ENCODE data around the gene MAGEB10.
"Not testable (repeated sequence)": the region's sequence is repeated elsewhere in the genome, so short reads cannot be mapped to it uniquely, and the experiment has no call there.

Gene MAGEB10

GRCh38 chrX:27807690-27808089, at the start of gene MAGEB10:
Gene MAGEB10 (plus strand): TSS chrX:27807990. CDS start chrX:27821307, 13,317 bp downstream.
- DNase-seq, result no peak

DNA sequence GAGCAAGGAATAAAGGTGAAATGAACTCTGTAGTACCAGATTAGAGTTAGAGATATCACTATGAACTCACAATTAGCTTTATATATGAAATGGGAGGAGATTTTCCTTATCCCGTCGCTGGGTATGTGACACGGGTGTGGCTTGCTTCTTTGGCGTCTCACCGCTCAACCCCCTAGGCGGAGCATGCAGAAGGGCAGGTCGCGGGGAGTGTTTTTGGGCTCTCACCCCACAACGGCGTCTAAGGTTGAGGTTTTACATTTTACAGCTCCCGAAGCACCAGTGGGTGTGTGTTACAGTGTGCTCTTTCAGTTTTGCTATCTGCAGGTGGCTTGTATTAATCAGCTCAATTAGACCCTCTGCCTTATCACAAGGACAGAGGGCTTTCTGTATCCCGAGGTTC, 42.1 kb upstream of the MAGEB10 start:
- no peak for DNase-seq

- DNase-seq, result no peak
These were observed 40.4 kb upstream of the MAGEB10 start for GRCh38 chrX:27767387-27767786.

DNA sequence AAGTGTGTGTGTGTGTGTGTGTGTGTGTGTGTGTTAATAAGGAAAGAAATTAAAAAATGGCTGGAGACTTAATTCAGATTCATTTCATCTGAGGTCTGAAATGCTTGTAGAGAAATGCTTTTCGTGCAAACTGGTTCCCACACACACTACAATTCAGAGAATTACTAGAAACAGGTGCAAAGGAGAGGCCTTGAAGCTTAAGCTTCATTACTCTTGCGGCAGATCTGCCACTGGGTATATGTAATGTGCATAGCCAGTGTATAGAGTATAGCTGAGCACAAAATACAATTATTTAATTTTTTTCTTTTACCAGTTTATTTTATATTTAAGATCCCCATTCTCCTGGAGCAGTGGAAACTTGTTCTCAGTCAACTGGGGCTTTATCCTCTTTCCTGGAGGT, 31.8 kb upstream of the MAGEB10 start:
- DNase-seq, result no peak

DNA sequence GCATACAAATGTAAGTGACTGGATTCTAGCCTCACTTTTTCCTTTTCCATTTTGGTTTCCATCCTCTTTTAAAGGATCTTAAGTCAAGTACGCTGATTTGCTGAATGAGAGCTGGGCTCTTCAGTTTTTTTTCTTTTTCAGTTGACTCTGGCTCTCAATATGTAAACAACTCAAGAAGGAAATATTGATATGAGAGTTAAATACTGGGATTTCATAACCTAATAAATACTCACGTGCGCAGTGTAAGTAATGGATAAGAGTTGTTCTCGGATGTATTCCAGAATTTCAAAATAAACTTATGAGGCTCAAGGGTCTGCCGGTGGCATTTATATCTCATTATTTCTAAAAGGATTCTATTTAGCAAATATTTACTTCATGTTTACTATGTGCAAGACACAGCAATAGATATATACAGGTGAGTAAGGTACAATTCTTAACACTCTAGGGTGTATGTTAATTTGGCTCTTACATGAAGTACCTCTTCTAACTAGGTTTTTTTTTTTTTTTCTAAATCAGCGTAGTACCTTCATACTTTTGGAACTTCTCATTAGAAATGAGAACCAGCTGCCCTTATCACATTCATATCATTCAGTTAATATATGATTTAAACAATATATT, 11.0 kb upstream of the MAGEB10 start:
- no peak for DNase-seq

DNA sequence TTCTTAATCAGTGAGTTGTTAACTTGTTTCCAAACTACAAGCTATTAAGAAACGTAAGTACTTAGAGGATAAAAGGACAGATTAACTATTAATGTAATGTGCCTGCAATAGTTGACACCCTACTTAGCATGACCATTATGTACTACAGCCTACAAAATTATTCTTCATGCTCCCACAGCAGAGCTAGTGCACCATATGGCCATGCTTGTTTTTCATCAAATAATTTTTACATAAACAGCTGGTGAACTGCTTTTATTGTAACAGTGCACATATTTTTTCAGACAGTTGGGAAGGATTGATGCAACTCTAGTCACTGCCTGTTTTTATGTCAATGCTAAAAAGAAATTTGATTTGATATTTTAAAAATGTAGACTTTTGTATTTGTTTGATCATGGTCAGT, 10.2 kb upstream of the MAGEB10 start:
- DNase-seq, result no peak

DNA sequence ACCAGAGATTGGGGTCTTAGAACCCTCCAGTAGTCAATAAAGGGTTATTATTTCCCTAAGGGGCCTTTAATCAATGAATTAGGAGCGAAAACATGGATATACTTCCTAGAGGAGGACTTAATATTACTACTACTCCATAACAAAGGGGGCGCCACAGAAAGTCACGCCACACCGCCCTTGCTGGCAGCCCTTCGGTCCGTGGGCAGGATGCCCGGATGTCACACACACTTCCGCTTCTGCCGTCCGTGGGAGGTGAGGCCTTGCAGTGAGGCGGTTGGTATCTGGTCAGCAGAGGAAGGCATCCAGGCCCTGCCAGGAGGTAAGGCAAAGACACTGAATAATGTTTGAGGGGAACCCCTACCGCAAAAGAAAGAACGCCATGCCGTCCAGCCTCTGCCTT, 436 bp downstream of the MAGEB10 start:
- DNase-seq, result no peak

GRCh38 chrX:27808991-27809859, 1.4 kb downstream of the MAGEB10 start:
- not testable (repeated sequence) for DNase-seq

DNA sequence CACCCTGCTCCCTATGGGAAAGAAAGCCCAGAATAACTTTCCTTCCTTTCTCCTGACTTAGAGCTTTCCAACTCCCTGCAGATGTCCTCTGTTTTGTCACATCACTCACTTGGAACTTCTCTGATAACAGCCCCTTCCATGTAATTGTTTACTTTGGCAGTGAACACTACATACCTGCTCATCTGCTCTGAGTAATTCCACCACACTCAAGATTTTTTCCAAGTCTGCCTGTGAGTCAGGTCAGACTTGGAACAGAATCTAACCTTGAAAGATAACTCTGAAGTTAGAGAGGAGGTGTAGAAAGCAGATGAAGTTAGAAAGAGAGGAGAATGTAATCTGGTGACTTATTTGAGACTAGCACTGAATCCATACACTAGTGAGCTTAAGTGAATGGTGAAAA, 7.4 kb downstream of the MAGEB10 start:
- no peak for DNase-seq

DNA sequence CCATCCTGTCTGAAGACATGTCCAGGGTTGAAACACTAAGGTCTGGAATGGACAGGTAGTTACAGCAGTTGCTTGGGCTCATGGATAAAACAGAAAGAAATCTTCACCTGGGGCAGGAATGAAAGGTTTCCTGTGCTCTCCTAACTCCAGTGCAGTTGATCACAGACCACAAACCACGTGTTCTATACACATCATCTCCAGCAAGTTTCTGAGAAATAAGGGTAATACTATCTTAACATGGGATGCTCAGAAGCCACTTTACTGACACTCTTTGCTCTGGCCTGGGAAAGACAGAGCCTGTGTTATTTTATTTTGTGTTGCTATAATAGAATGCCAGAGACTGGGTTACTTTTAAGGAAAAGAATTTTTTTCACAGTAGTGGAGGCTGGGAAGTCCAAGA, 16.0 kb downstream of the MAGEB10 start:
- no peak for DNase-seq

- no peak for DNase-seq
These were observed 30.4 kb downstream of the MAGEB10 start for GRCh38 chrX:27838185-27838584.

GRCh38 chrX:27840881-27841280, 33.1 kb downstream of the MAGEB10 start:
- DNase-seq, result no peak

GRCh38 chrX:27842859-27843258, 35.1 kb downstream of the MAGEB10 start:
- DNase-seq, result no peak

DNA sequence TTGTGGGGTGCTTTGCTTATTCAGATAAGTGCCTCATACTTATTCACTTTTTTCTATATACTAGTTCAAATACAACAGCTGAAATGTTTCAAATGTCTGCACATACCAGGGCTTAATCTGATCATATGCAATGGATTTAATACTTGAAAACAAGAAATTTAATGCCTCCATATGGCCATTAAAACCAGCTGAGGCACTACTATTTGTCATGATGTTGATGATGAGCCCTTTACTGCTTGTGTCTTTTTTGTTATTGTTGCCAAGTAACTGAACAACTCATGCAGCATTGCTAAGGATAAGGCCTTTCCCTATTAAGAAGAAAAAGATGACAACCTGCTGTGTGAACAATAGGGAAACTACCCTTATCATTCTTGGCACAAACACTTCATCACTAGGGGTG, 52.5 kb downstream of the MAGEB10 start:
- no peak for DNase-seq

- no peak for DNase-seq
These were observed 56.0 kb downstream of the MAGEB10 start for GRCh38 chrX:27863809-27864208.
